H1 (cell line): ENCODE results near the gene FAM227B. TPM values are rescaled to one million over a fixed set of nuclear protein-coding genes. Genes with fewer than 3 reads are reported as not detected.

Source experiments
- CTCF ChIA-PET: fragments of 300-600 bp; sonication (Branson Sonifier 250); formaldehyde crosslinking; loops from one replicate; lab custom pipeline; 2021; ENCODE audit not compliant: partially characterized antibody; lab: Charles Lee
- POLR2A ChIA-PET: fragments of 300-600 bp; sonication (Branson Sonifier 250); formaldehyde crosslinking; loops from one replicate; lab custom pipeline; 2021; ENCODE audit warnings: inconsistent platforms; ENCODE audit not compliant: partially characterized antibody; lab: Charles Lee
- DNase-seq, 2 experiments: peaks; one replicate each; pipeline versions ENCODE4 v3.0.0 to v3.0.0-alpha.2; 2010 to 2022; ENCODE audit warnings: low spot score in 2 of 2, low read depth in 1 of 2, mixed read lengths in 1 of 2
- FAIRE-seq: peaks from 2 replicates; lab custom pipeline; 2011; peaks lifted over from hg19 to GRCh38; lab: Jason Lieb, UNC
- H2AFZ ChIP-seq: 2 replicates; pipeline ENCODE4 v1.8.1; 2012; ENCODE audit warnings: low read length, inconsistent platforms
- H2AK5ac ChIP-seq: 2 replicates; pipeline ENCODE4 v1.6.1; 2013; ENCODE audit warnings: low read depth, low read length
- H2BK120ac ChIP-seq: replicated peaks from 2 replicates; pipeline ENCODE3; 2013; ENCODE audit warnings: low read depth, low read length, inconsistent platforms
- H2BK12ac ChIP-seq: 2 replicates; pipeline ENCODE4 v1.6.1; 2013; ENCODE audit warnings: low read depth, low read length
- H2BK15ac ChIP-seq: 2 replicates; pipeline ENCODE4 v1.6.1; 2013; ENCODE audit warnings: low read length
- H2BK20ac ChIP-seq: 2 replicates; pipeline ENCODE4 v1.6.1; 2013; ENCODE audit warnings: low read length
- H2BK5ac ChIP-seq: 2 replicates; pipeline ENCODE4 v1.6.1; 2013; ENCODE audit warnings: low read depth, low read length
- H3K14ac ChIP-seq: 2 replicates; pipeline ENCODE4 v1.6.1; 2013; ENCODE audit warnings: inconsistent platforms; ENCODE audit not compliant: insufficient read length
- H3K18ac ChIP-seq: 2 replicates; pipeline ENCODE4 v1.6.1; 2013; ENCODE audit warnings: low read length; ENCODE audit errors: extremely low read depth
- H3K23ac ChIP-seq: 2 replicates; pipeline ENCODE4 v1.6.1; 2013; ENCODE audit warnings: inconsistent platforms; ENCODE audit not compliant: insufficient read length
- H3K23me2 ChIP-seq: 2 replicates; pipeline ENCODE4 v1.6.1; 2013; ENCODE audit warnings: low read depth, low read length
- H3K27ac ChIP-seq: 2 replicates; pipeline ENCODE4 v1.6.1; 2011; ENCODE audit warnings: low read depth, low read length, inconsistent platforms
- H3K27me3 ChIP-seq, 4 experiments: replicated peaks in 1 of 4; 1 replicate in 1 of 4; 2 replicates in 3 of 4; pipeline versions ENCODE4 v1.6.1 to v1.8.1; 2011 to 2013; ENCODE audit warnings: low read length in 3 of 4, mild to moderate bottlenecking in 3 of 4, inconsistent platforms in 2 of 4, mixed read lengths in 2 of 4, moderate library complexity in 1 of 4; ENCODE audit not compliant: control insufficient read depth in 3 of 4, insufficient read depth in 3 of 4; ENCODE audit errors: extremely low read depth in 1 of 4
- H3K36me3 ChIP-seq, 4 experiments: 2 replicates each; pipeline versions ENCODE4 v1.6.1 to v1.8.1; 2011 to 2013; ENCODE audit warnings: mild to moderate bottlenecking in 4 of 4, low read length in 3 of 4, moderate library complexity in 2 of 4, control low read depth in 1 of 4, inconsistent platforms in 1 of 4; ENCODE audit not compliant: insufficient read depth in 4 of 4, control insufficient read depth in 2 of 4
- H3K4ac ChIP-seq: replicated peaks from 2 replicates; pipeline ENCODE3; 2013; ENCODE audit warnings: low read length, low read depth, mixed read lengths, inconsistent platforms; ENCODE audit not compliant: insufficient read length
- H3K4me1 ChIP-seq, 4 experiments: replicated peaks in 1 of 4; 1 replicate in 1 of 4; 2 replicates in 3 of 4; pipeline versions ENCODE4 v1.6.1 to v1.8.1; 2011 to 2013; ENCODE audit warnings: low read length in 3 of 4, inconsistent platforms in 2 of 4, mixed read lengths in 1 of 4; ENCODE audit not compliant: insufficient read depth in 4 of 4, control insufficient read depth in 3 of 4
- H3K4me2 ChIP-seq, 2 experiments: 2 replicates each; pipeline versions ENCODE4 v1.6.1 to v1.8.1; 2011 to 2013; ENCODE audit warnings: low read depth in 2 of 2, low read length in 2 of 2, control low read depth in 1 of 2, inconsistent platforms in 1 of 2, mild to moderate bottlenecking in 1 of 2; ENCODE audit not compliant: insufficient read depth in 1 of 2
- H3K4me3 ChIP-seq, 4 experiments: fragments of 200-600, 300-600 bp in 1 of 4; sonication (generic), shearing (Covaris generic), sonication (Bioruptor Twin) in 1 of 4; 2 replicates each; pipeline versions ENCODE4 v1.5.1 to v1.8.1; 2011 to 2016; ENCODE audit warnings: low read length in 4 of 4, low read depth in 3 of 4, control low read depth in 2 of 4, inconsistent platforms in 2 of 4, mild to moderate bottlenecking in 2 of 4, mixed read lengths in 1 of 4, moderate library complexity in 1 of 4; ENCODE audit not compliant: insufficient read depth in 2 of 4; ENCODE audit errors: extremely low read depth in 1 of 4
- H3K56ac ChIP-seq: replicated peaks from 2 replicates; pipeline ENCODE3; 2013; ENCODE audit warnings: low read depth, mild to moderate bottlenecking, mixed read lengths, low read length, inconsistent platforms; ENCODE audit not compliant: insufficient read length
- H3K79me1 ChIP-seq: 2 replicates; pipeline ENCODE4 v1.6.1; 2013; ENCODE audit warnings: low read depth, low read length, control low read depth
- H3K79me2 ChIP-seq, 2 experiments: 2 replicates each; pipeline versions ENCODE4 v1.6.1 to v1.8.1; 2012 to 2013; ENCODE audit warnings: low read length in 2 of 2, mild to moderate bottlenecking in 2 of 2, inconsistent platforms in 1 of 2; ENCODE audit not compliant: insufficient read depth in 2 of 2, control insufficient read depth in 1 of 2
- H3K9ac ChIP-seq, 4 experiments: replicated peaks in 1 of 4; 1 replicate in 1 of 4; 2 replicates in 3 of 4; pipeline versions ENCODE4 v1.6.1 to v1.8.1; 2011 to 2013; ENCODE audit warnings: low read depth in 3 of 4, low read length in 3 of 4, control low read depth in 2 of 4, mild to moderate bottlenecking in 2 of 4, moderate library complexity in 2 of 4, inconsistent platforms in 1 of 4; ENCODE audit errors: extremely low read depth in 1 of 4
- H3K9me3 ChIP-seq, 2 experiments: 2 replicates each; pipeline versions ENCODE4 v1.6.1 to v1.8.1; 2012 to 2013; ENCODE audit warnings: mild to moderate bottlenecking in 2 of 2, moderate library complexity in 2 of 2, control low read depth in 1 of 2, inconsistent platforms in 1 of 2, low read depth in 1 of 2, low read length in 1 of 2, mixed read lengths in 1 of 2; ENCODE audit not compliant: insufficient read depth in 2 of 2
- H4K20me1 ChIP-seq, 2 experiments: replicated peaks in 1 of 2; 2 replicates each; pipeline versions ENCODE3 to v1.8.1; 2011 to 2013; ENCODE audit warnings: inconsistent platforms in 2 of 2, low read length in 2 of 2, mild to moderate bottlenecking in 1 of 2; ENCODE audit not compliant: insufficient read depth in 2 of 2, control insufficient read depth in 1 of 2
- H4K5ac ChIP-seq: 2 replicates; pipeline ENCODE4 v1.6.1; 2013; ENCODE audit warnings: low read length, low read depth, mixed read lengths, inconsistent platforms; ENCODE audit not compliant: insufficient read length
- H4K8ac ChIP-seq: 2 replicates; pipeline ENCODE4 v1.8.0; 2013; ENCODE audit warnings: mild to moderate bottlenecking, moderate library complexity, low read length, inconsistent platforms; ENCODE audit not compliant: insufficient read depth; ENCODE audit errors: extremely low read depth
- H4K91ac ChIP-seq: replicated peaks from 2 replicates; pipeline ENCODE3; 2013; ENCODE audit warnings: low read length, mixed read lengths, inconsistent platforms; ENCODE audit not compliant: insufficient read length
- ATF3 ChIP-seq: IDR thresholded peaks from 2 replicates; pipeline ENCODE4 v1.6.1; 2011; ENCODE audit warnings: low read depth, mild to moderate bottlenecking, low read length; ENCODE audit not compliant: insufficient read depth
- FOSL1 ChIP-seq: IDR thresholded peaks from 2 replicates; pipeline ENCODE4 v1.6.1; 2011; ENCODE audit warnings: mild to moderate bottlenecking, low read depth, low read length, moderate library complexity; ENCODE audit not compliant: insufficient read depth
- GABPA ChIP-seq: IDR thresholded peaks from 2 replicates; pipeline ENCODE4 v1.6.1; 2011; ENCODE audit warnings: mild to moderate bottlenecking, low read length, moderate library complexity, borderline replicate concordance; ENCODE audit not compliant: insufficient read depth
- POLR2AphosphoS5 ChIP-seq: IDR thresholded peaks from 2 replicates; pipeline ENCODE4 v1.6.1; 2011; ENCODE audit warnings: low read depth, low read length
- RAD21 ChIP-seq, 2 experiments: IDR thresholded peaks in 1 of 2; conservative IDR thresholded peaks in 1 of 2; 2 replicates each; pipeline ENCODE4 v1.6.1; 2011; ENCODE audit warnings: low read depth in 2 of 2, low read length in 2 of 2, improper control_type of control experiment in 1 of 2, inconsistent platforms in 1 of 2, mild to moderate bottlenecking in 1 of 2, moderate library complexity in 1 of 2
- RBBP5 ChIP-seq: IDR thresholded peaks from 2 replicates; pipeline ENCODE4 v1.7.1; 2012; ENCODE audit warnings: low read depth, mild to moderate bottlenecking, inconsistent platforms, low read length, moderate library complexity, borderline replicate concordance
- USF2 ChIP-seq: IDR thresholded peaks from 2 replicates; pipeline ENCODE4 v1.6.1; 2011; ENCODE audit warnings: low read length, improper control_type of control experiment
- WGBS, 2 experiments: shearing (Covaris generic) in 1 of 2; methylation state at CpG; one replicate each; pipeline versions ENCODE4 v1.1.6 to v1.1.7; 2013 to 2015; ENCODE audit warnings: low lambda C conversion rate in 2 of 2, mixed read lengths in 2 of 2, inconsistent platforms in 1 of 2, low coverage in 1 of 2, missing lambda C conversion rate in 1 of 2; ENCODE audit not compliant: insufficient replicate concordance in 2 of 2, insufficient coverage in 1 of 2, insufficient read length in 1 of 2; ENCODE audit errors: extremely low coverage in 1 of 2, missing lambda C conversion rate in 1 of 2; 5-methylcytosine and 5-hydroxymethylcytosine counted together
- polyA plus RNA-seq, 7 experiments: library from polyadenylated mRNA; depleted of rRNA in 3 of 7; stranded (reverse) in 5 of 7; unstranded in 2 of 7; fragments of >200 nt in 5 of 7; fragments of 200-250 nt in 2 of 7; gene quantifications; 1 replicate in 5 of 7; 2 replicates in 1 of 7; 4 replicates in 1 of 7; pipeline versions ENCODE4 v1.2.1 to v1.2.3, GENCODE V29; 2011 to 2013; ENCODE audit warnings: missing spikeins in 2 of 7, mixed read lengths in 2 of 7
- total RNA-seq: library from RNA; stranded (reverse); fragmentation: NEBNext Ultra II Directional; extraction: Animal tissue kit (Norgen Biotek cat#: 25700); gene quantifications from 2 replicates; pipeline ENCODE4 v1.2.1, GENCODE V29; 2021

Gene FAM227B
- total and polyA plus RNA-seq, 2 of the 8 experiments (the other 6 are each of a cell fraction or from before 2014, with no cell fraction given), result 4.0 to 6.5 TPM

GRCh38 chr15:49430046-49430445 lies 190.6 kb downstream of the FAM227B start:
- Histone ChIP-seq H3K56ac (no peak overlapping the region), H3K18ac (no peak overlapping the region), H3K9ac (no peak overlapping the region), H3K36me3 (no peaks in the 10 kb centered on the region), H2BK12ac (no peak overlapping the region), H4K5ac (no peak overlapping the region), H2BK20ac (no peak overlapping the region), H4K8ac (no peak overlapping the region), H3K79me2 (no peaks in the 10 kb centered on the region), H3K23ac (no peak overlapping the region), H3K23me2 (no peaks in the 10 kb centered on the region), H3K4ac (no peak overlapping the region), H4K91ac (no peak overlapping the region), H3K79me1 (no peaks in the 10 kb centered on the region), H3K14ac (no peak overlapping the region), H3K9me3 (no peaks in the 10 kb centered on the region), H3K4me3 (no peak overlapping the region), H3K27me3 (no peaks in the 10 kb centered on the region), H2BK15ac (no peak overlapping the region), H4K20me1 (no peaks in the 10 kb centered on the region), H2AFZ (no peak overlapping the region), H3K27ac (no peak overlapping the region), H2AK5ac (no peak overlapping the region), H3K4me2 (no peak overlapping the region), H2BK120ac (no peak overlapping the region), H3K4me1 (peaks cover 0 to 2% (median 0%) of the 10 kb centered on the region in 4 experiments; a peak in 1 of 7 replicates), H2BK5ac (no peak overlapping the region)
- ChIA-PET CTCF (interaction anchor here (0.8 to 1.3 kb wide), 2 partner anchors 41 to 204 kb away, joined by 3 to 4 read pairs; no protein-coding TSS in a partner anchor), POLR2A (no interaction called here)
- FAIRE-seq (no peak), DNase-seq (no peak)
- WGBS, 2 experiments, result 72% methylated on average over 1 of the region's 1 CpG; no CpG with 5 or more reads in 1 of the 2 experiments
- TF ChIP-seq ATF3 (no peak), RAD21 (IDR thresholded peaks at IDR 0.05 in 1 of 2, conservative IDR thresholded peaks at IDR 0.05 in 1 of 2; ENCODE audit: low read depth in 2 of 2, low read length in 2 of 2) (no peak), FOSL1 (no peak), GABPA (no peak), RBBP5 (no peak), USF2 (no peak), POLR2AphosphoS5 (no peak)
